ENCODE data around the gene BMPER.

Gene BMPER

GRCh38 chr7:33901199-33901598 lies 4.1 kb upstream of the BMPER start:
- Histone ChIP-seq H3K4me1 (ENCODE audit: control insufficient read depth, insufficient read depth, low read length) (0 out of 2 replicates have a peak, but pooled peaks cover 6% of the 10 kb centered on the region), H3K27ac (ENCODE audit: extremely low read depth, low read depth, low read length) (no peak overlapping the region), H3K9me3 (ENCODE audit: control insufficient read depth, insufficient read depth, low read depth, low read length) (no peaks in the 10 kb centered on the region), H3K36me3 (ENCODE audit: control insufficient read depth in 2 of 2, insufficient read depth in 1 of 2, low read length in 2 of 2) (no peaks in the 10 kb centered on the region), H3K4me3 (ENCODE audit: low read depth, low read length) (no peak overlapping the region)
- no peak for TF ChIP-seq ZNF473 (tag by site-specific recombination; IDR thresholded peaks at IDR 0.05)
- no peak for TF ChIP-seq ZNF548 (tag by site-specific recombination; IDR thresholded peaks at IDR 0.05)
- TF ChIP-seq ZNF600 (tag by site-specific recombination; IDR thresholded peaks at IDR 0.05) = no peak
- TF ChIP-seq ZNF610 (tag by site-specific recombination; IDR thresholded peaks at IDR 0.05; ENCODE audit: borderline replicate concordance) = no peak
- ChIA-PET CTCF (no interaction called here), POLR2A (no interaction called here)

DNA sequence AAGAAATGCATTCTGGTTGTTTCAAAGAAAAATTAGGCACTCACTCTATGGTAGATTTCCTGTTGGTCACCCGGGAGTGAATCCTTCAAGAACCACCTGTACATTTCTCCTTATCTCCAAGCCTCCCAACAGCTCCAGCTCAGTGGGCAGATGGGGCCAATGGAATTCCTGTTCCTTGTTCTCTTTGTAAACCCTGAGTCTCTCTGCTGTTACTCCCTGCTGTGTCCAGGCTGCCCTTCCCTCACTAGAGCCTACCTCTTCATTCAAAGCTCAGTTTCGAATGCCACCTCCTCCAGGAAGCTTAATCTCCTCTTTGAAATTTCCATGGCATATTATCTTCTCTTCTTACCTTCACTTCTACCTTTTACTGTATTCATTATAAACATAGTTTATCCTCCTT lies 3.5 kb upstream of the BMPER start:
- POLR2A ChIA-PET = no interaction called here
- H3K9me3 ChIP-seq (ENCODE audit: control insufficient read depth, insufficient read depth, low read depth, low read length) = no peaks in the 10 kb centered on the region
- no peak for TF ChIP-seq ZNF311 (tag by site-specific recombination; IDR thresholded peaks at IDR 0.05; ENCODE audit: borderline replicate concordance)
- TF ChIP-seq, protein P1, sequence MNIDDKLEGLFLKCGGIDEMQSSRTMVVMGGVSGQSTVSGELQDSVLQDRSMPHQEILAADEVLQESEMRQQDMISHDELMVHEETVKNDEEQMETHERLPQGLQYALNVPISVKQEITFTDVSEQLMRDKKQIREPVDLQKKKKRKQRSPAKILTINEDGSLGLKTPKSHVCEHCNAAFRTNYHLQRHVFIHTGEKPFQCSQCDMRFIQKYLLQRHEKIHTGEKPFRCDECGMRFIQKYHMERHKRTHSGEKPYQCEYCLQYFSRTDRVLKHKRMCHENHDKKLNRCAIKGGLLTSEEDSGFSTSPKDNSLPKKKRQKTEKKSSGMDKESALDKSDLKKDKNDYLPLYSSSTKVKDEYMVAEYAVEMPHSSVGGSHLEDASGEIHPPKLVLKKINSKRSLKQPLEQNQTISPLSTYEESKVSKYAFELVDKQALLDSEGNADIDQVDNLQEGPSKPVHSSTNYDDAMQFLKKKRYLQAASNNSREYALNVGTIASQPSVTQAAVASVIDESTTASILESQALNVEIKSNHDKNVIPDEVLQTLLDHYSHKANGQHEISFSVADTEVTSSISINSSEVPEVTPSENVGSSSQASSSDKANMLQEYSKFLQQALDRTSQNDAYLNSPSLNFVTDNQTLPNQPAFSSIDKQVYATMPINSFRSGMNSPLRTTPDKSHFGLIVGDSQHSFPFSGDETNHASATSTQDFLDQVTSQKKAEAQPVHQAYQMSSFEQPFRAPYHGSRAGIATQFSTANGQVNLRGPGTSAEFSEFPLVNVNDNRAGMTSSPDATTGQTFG (tag by site-specific recombination; IDR thresholded peaks at IDR 0.05; ENCODE audit: borderline replicate concordance) = no peak
- TF ChIP-seq ZNF548 (tag by site-specific recombination; IDR thresholded peaks at IDR 0.05) = no peak
- TF ChIP-seq, protein P2, sequence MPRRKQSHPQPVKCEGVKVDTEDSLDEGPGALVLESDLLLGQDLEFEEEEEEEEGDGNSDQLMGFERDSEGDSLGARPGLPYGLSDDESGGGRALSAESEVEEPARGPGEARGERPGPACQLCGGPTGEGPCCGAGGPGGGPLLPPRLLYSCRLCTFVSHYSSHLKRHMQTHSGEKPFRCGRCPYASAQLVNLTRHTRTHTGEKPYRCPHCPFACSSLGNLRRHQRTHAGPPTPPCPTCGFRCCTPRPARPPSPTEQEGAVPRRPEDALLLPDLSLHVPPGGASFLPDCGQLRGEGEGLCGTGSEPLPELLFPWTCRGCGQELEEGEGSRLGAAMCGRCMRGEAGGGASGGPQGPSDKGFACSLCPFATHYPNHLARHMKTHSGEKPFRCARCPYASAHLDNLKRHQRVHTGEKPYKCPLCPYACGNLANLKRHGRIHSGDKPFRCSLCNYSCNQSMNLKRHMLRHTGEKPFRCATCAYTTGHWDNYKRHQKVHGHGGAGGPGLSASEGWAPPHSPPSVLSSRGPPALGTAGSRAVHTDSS (tag by site-specific recombination; IDR thresholded peaks at IDR 0.05) = no peak
- no peak for TF ChIP-seq ZNF280C (tag by site-specific recombination; IDR thresholded peaks at IDR 0.05)
- no peak for TF ChIP-seq ZNF426 (tag by site-specific recombination; IDR thresholded peaks at IDR 0.05)
- no peak for TF ChIP-seq PRDM2 (tag by site-specific recombination; IDR thresholded peaks at IDR 0.05; ENCODE audit: borderline replicate concordance)
- no peak for TF ChIP-seq ZSCAN30 (tag by site-specific recombination; IDR thresholded peaks at IDR 0.05)
- TF ChIP-seq ZNF488 (tag by site-specific recombination; IDR thresholded peaks at IDR 0.05) = no peak
- H3K4me1 ChIP-seq (ENCODE audit: control insufficient read depth, insufficient read depth, low read length) = 0 out of 2 replicates have a peak, but pooled peaks cover 6% of the 10 kb centered on the region
- H3K27ac ChIP-seq (ENCODE audit: extremely low read depth, low read depth, low read length) = no peak overlapping the region
- CTCF ChIA-PET = no interaction called here
- H3K36me3 ChIP-seq (ENCODE audit: control insufficient read depth in 2 of 2, insufficient read depth in 1 of 2, low read length in 2 of 2) = no peaks in the 10 kb centered on the region
- H3K4me3 ChIP-seq (ENCODE audit: low read depth, low read length) = no peak overlapping the region
